ENCODE results near the gene DAGLA.
A peak's percentile ranks its signal among the peaks of the same experiment; 100 is the strongest.
"Not testable (repeated sequence)": the region's sequence is repeated elsewhere in the genome, so short reads cannot be mapped to it uniquely, and the experiment has no call there.

The DAGLA gene

GRCh38 chr11:61667684-61668305 is 12.4 kb upstream of the DAGLA start:
- no peak for DNase-seq

GRCh38 chr11:61669417-61669816 is 10.8 kb upstream of the DAGLA start:
- no peak for DNase-seq

GRCh38 chr11:61670626-61671025 is 9.6 kb upstream of the DAGLA start:
- no peak for DNase-seq

GRCh38 chr11:61671527-61671926 is 8.7 kb upstream of the DAGLA start:
- no peak for DNase-seq

GRCh38 chr11:61673946-61674467 is 6.2 kb upstream of the DAGLA start:
- not testable (repeated sequence) for DNase-seq

- DNase-seq, result no peak
Observed at GRCh38 chr11:61675826-61676225, 4.4 kb upstream of the DAGLA start.

GRCh38 chr11:61679296-61679695 is 895 bp upstream of the DAGLA start:
- DNase-seq, result no peak

GRCh38 chr11:61680622-61681221 is 531 bp downstream of the DAGLA start:
- DNase-seq, result no peak

GRCh38 chr11:61682093-61682732 is 2.0 kb downstream of the DAGLA start:
- no peak for DNase-seq

- DNase-seq, result no peak
Observed at GRCh38 chr11:61682906-61683675, 2.9 kb downstream of the DAGLA start.

GRCh38 chr11:61683961-61684869 is 4.0 kb downstream of the DAGLA start:
- DNase-seq, result peak; percentile 66

GRCh38 chr11:61684870-61685616 is 4.9 kb downstream of the DAGLA start:
- DNase-seq, result peak; percentile 78

GRCh38 chr11:61685617-61685967 is 5.4 kb downstream of the DAGLA start:
- no peak for DNase-seq

GRCh38 chr11:61686066-61686465 is 5.9 kb downstream of the DAGLA start:
- no peak for DNase-seq

GRCh38 chr11:61686469-61686868 is 6.3 kb downstream of the DAGLA start:
- no peak for DNase-seq

GRCh38 chr11:61687420-61687819 is 7.2 kb downstream of the DAGLA start:
- no peak for DNase-seq

- peak; percentile 91 for DNase-seq
Observed at GRCh38 chr11:61688365-61689163, 8.4 kb downstream of the DAGLA start.

GRCh38 chr11:61689164-61689496 is 8.9 kb downstream of the DAGLA start:
- no peak for DNase-seq

- no peak for DNase-seq
Observed at GRCh38 chr11:61690706-61691379, 10.7 kb downstream of the DAGLA start.
